IMR-90 (cell line): ENCODE data around the gene NCOA3. TPM values are rescaled to one million over a fixed set of nuclear protein-coding genes. Genes with fewer than 3 reads are reported as not detected.
A peak's percentile ranks its signal among the peaks of the same experiment; 100 is the strongest.

Experiments used
- ATAC-seq: fragments of 200-7000 bp; cut with Tn5 transposase; 2 replicates; pipeline ENCODE4 v1.9.1; 2020; ENCODE audit warnings: low read depth, mild to moderate bottlenecking, moderate library complexity
- BruUV-seq: library from RNA; stranded (reverse); fragments of 400-500 nt; replicated peaks from 2 replicates; lab custom pipeline; 2021; lab: Mats Ljungman, UMichigan
- CTCF ChIA-PET: fragments of 300-600 bp; formaldehyde crosslinking; extraction: SDS; loops from one replicate; lab custom pipeline; 2021; ENCODE audit warnings: antibody characterized with exemption; lab: Yijun Ruan, JAX
- POLR2A ChIA-PET: fragments of 300-600 bp; sonication (Branson Sonifier 250); formaldehyde crosslinking; loops from one replicate; lab custom pipeline; 2022; ENCODE audit warnings: antibody characterized with exemption; ENCODE audit not compliant: unreplicated experiment; lab: Charles Lee
- DNase-seq: peaks from one replicate; pipeline ENCODE4 v3.0.0; 2013
- H2AFZ ChIP-seq: replicated peaks from 2 replicates; pipeline ENCODE3; 2013; ENCODE audit warnings: low read length, mild to moderate bottlenecking; ENCODE audit not compliant: poor library complexity
- H2AK5ac ChIP-seq: 2 replicates; pipeline ENCODE4 v1.6.1; 2013; ENCODE audit warnings: low read depth, low read length, inconsistent platforms
- H2AK9ac ChIP-seq: replicated peaks from 2 replicates; pipeline ENCODE3; 2013; ENCODE audit warnings: mild to moderate bottlenecking, low read depth, low read length, moderate library complexity; ENCODE audit not compliant: poor library complexity
- H2BK120ac ChIP-seq: 2 replicates; pipeline ENCODE4 v1.6.1; 2013; ENCODE audit warnings: low read depth, low read length, inconsistent platforms
- H2BK15ac ChIP-seq: 3 replicates; pipeline ENCODE4 v1.6.1; 2013; ENCODE audit warnings: low read depth, low read length, inconsistent platforms
- H2BK20ac ChIP-seq: 2 replicates; pipeline ENCODE4 v1.6.1; 2013; ENCODE audit warnings: low read depth, mild to moderate bottlenecking, inconsistent platforms, low read length, moderate library complexity
- H2BK5ac ChIP-seq: 2 replicates; pipeline ENCODE4 v1.6.1; 2013; ENCODE audit warnings: mild to moderate bottlenecking, low read depth, low read length, inconsistent platforms; ENCODE audit not compliant: poor library complexity, severe bottlenecking
- H3K14ac ChIP-seq: replicated peaks from 2 replicates; pipeline ENCODE4 v1.6.1; 2013; ENCODE audit warnings: low read depth, low read length, inconsistent platforms
- H3K18ac ChIP-seq: 2 replicates; pipeline ENCODE4 v1.6.1; 2013; ENCODE audit warnings: low read depth, low read length, control low read depth
- H3K23ac ChIP-seq: 2 replicates; pipeline ENCODE4 v1.6.1; 2013; ENCODE audit warnings: low read depth, low read length, inconsistent platforms
- H3K27ac ChIP-seq: 2 replicates; pipeline ENCODE4 v1.5.1; 2013; ENCODE audit warnings: mild to moderate bottlenecking, control low read depth, low read length; ENCODE audit not compliant: insufficient read depth
- H3K27me3 ChIP-seq: 2 replicates; pipeline ENCODE4 v1.6.1; 2013; ENCODE audit warnings: low read length; ENCODE audit not compliant: control insufficient read depth, insufficient read depth
- H3K36me3 ChIP-seq: 2 replicates; pipeline ENCODE4 v1.6.1; 2013; ENCODE audit warnings: low read length, mixed read lengths; ENCODE audit not compliant: control insufficient read depth, insufficient read depth
- H3K4ac ChIP-seq: 2 replicates; pipeline ENCODE4 v1.6.1; 2013; ENCODE audit warnings: low read depth, low read length, inconsistent platforms
- H3K4me1 ChIP-seq: 2 replicates; pipeline ENCODE4 v1.6.1; 2013; ENCODE audit warnings: low read length, mixed read lengths; ENCODE audit not compliant: control insufficient read depth, insufficient read depth
- H3K4me2 ChIP-seq: 2 replicates; pipeline ENCODE4 v1.6.1; 2013; ENCODE audit warnings: low read depth, mild to moderate bottlenecking, control low read depth, low read length, moderate library complexity
- H3K4me3 ChIP-seq: 2 replicates; pipeline ENCODE4 v1.5.1; 2013; ENCODE audit warnings: low read depth, mild to moderate bottlenecking, control low read depth, low read length, moderate library complexity; ENCODE audit not compliant: insufficient read depth
- H3K56ac ChIP-seq: 2 replicates; pipeline ENCODE4 v1.6.1; 2013; ENCODE audit warnings: low read length, inconsistent platforms; ENCODE audit not compliant: insufficient read depth; ENCODE audit errors: extremely low read depth
- H3K79me1 ChIP-seq, 2 experiments: 2 replicates each; pipeline ENCODE4 v1.6.1; 2013; ENCODE audit warnings: low read length in 2 of 2, inconsistent platforms in 1 of 2, low read depth in 1 of 2
- H3K9ac ChIP-seq: 2 replicates; pipeline ENCODE4 v1.6.1; 2013; ENCODE audit warnings: low read depth, low read length, control low read depth
- H3K9me1 ChIP-seq: 2 replicates; pipeline ENCODE4 v1.6.1; 2013; ENCODE audit warnings: low read length, inconsistent platforms; ENCODE audit not compliant: insufficient read depth
- H3K9me3 ChIP-seq: 2 replicates; pipeline ENCODE4 v1.6.1; 2013; ENCODE audit warnings: low read length; ENCODE audit not compliant: control insufficient read depth, insufficient read depth
- H4K20me1 ChIP-seq: 2 replicates; pipeline ENCODE4 v1.6.1; 2013; ENCODE audit warnings: low read length, inconsistent platforms; ENCODE audit not compliant: insufficient read depth
- H4K5ac ChIP-seq: 2 replicates; pipeline ENCODE4 v1.6.1; 2013; ENCODE audit warnings: mild to moderate bottlenecking, low read depth, low read length, control low read depth
- H4K8ac ChIP-seq, 2 experiments: 2 replicates each; pipeline ENCODE4 v1.6.1; 2013; ENCODE audit warnings: low read depth in 2 of 2, low read length in 2 of 2, control low read depth in 1 of 2, inconsistent platforms in 1 of 2
- H4K91ac ChIP-seq: 2 replicates; pipeline ENCODE4 v1.6.1; 2013; ENCODE audit warnings: low read depth, low read length, inconsistent platforms; ENCODE audit not compliant: insufficient read depth
- CEBPB ChIP-seq: IDR thresholded peaks from 2 replicates; pipeline ENCODE4 v1.6.1; 2012; ENCODE audit warnings: low read depth, low read length, improper control_type of control experiment
- FOS ChIP-seq: fragments of 150-350 bp; IDR thresholded peaks from 2 replicates; pipeline ENCODE4 v1.6.1; 2016; ENCODE audit warnings: low read depth, low read length
- MAFK ChIP-seq: IDR thresholded peaks from 2 replicates; pipeline ENCODE4 v1.6.1; 2012; ENCODE audit warnings: low read depth, low read length, improper control_type of control experiment
- MXI1 ChIP-seq: IDR thresholded peaks from 2 replicates; pipeline ENCODE4 v1.6.1; 2012; ENCODE audit warnings: low read depth, mild to moderate bottlenecking, low read length, moderate library complexity, borderline replicate concordance
- POLR2A ChIP-seq: IDR thresholded peaks from 2 replicates; pipeline ENCODE4 v1.6.1; 2012; ENCODE audit warnings: mild to moderate bottlenecking, low read depth, low read length
- WGBS, 2 experiments: methylation state at CpG; one replicate each; pipeline versions ENCODE4 v1.1.5 to v1.1.7; 2013; ENCODE audit warnings: missing lambda C conversion rate in 2 of 2; ENCODE audit not compliant: insufficient read length in 1 of 2; ENCODE audit errors: extremely low coverage in 2 of 2; 5-methylcytosine and 5-hydroxymethylcytosine counted together
- dilution Hi-C: fragments of 300-500 bp; cut with HindIII; formaldehyde crosslinking; loops from one replicate; pipeline ENCODE4 v1.14.3; 2018; ENCODE audit warnings: low sequenced_read_pairs; ENCODE audit not compliant: unreplicated experiment
- in situ Hi-C: fragments of 300-500 bp; cut with MboI; formaldehyde crosslinking; loops from 3 replicates; pipeline ENCODE4 v1.14.3; 2019; ENCODE audit warnings: low sequenced_read_pairs, inconsistent platforms, mixed read lengths
- intact Hi-C: fragments of 100-400 bp; cut with micrococcal nuclease; formaldehyde crosslinking; loops from 2 replicates; pipeline ENCODE4 v1.10.0; 2022
- polyA plus RNA-seq, 3 experiments: library from polyadenylated mRNA; depleted of rRNA; stranded (reverse); fragments of >200 nt; gene quantifications; 2 replicates each; pipeline ENCODE4 v1.2.3, GENCODE V29; 2012; ENCODE audit warnings: low replicate concordance in 1 of 3
- total RNA-seq: library from RNA; depleted of rRNA; stranded (reverse); fragments of >200 nt; gene quantifications from 2 replicates; pipeline ENCODE4 v1.2.3, GENCODE V29; 2012

Gene NCOA3
- total and polyA plus RNA-seq, 2 of the 4 experiments (the other 2 are of a cell fraction): 8.8 to 29.0 TPM

DNA sequence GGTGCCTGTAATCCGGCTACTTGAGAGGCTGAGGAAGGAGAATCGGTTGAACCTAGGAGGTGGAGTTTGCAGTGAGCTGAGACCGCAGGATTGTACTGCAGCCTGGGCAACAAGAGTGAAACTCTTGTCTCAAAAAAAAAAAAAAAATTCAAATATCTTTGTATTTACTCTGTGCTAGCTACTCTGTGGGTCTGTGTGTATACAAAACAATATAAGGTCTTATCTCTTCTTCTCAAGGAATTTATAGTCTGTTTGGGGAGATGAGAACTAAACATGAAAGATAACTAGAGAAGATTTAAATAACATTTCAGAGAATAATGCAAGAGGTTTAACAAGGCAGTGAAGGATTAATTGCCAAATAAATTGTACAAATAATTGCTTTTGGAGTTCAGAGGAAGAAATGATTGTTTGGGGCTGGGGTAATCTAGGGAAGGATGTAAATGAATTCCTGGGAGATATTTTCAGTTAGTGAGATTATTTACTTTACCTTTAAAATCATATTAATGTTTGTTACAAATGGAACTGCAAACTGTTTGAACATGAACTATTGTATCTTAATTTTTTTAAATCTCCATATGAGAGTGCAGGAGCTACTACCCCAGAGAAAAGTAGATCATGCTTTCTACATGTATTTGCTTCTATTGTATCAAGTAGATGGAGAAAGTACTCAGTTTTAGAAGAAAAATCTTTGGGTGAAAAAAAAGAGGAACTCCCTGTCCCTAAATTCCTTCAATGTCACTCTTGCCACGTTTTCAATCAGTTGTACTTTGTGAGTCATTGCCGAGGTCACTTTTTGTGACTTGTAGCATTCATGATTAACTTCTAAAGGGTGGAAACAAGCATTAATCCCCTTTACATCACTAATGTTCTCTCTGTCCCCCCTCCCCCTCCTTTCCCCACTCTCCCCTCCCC, 39.0 kb downstream of the NCOA3 start:
- Histone ChIP-seq H4K5ac (no peak overlapping the region), H3K9me3 (no peaks in the 10 kb centered on the region), H3K4me3 (no peak overlapping the region), H2AFZ (no peak overlapping the region), H3K79me1 (peaks cover 27 to 70% of the 10 kb centered on the region in 2 experiments), H2BK120ac (no peak overlapping the region), H3K4me1 (peaks cover 23% of the 10 kb centered on the region), H2AK9ac (no peak overlapping the region), H2BK5ac (no peak overlapping the region), H3K4me2 (peak overlapping the region; percentile 44; the same call in 1 of the 2 replicates), H3K36me3 (peaks cover 1% of the 10 kb centered on the region; the same call in 1 of the 2 replicates), H4K91ac (no peak overlapping the region), H3K9ac (no peak overlapping the region), H3K18ac (no peak overlapping the region), H3K56ac (no peak overlapping the region), H3K27me3 (no peaks in the 10 kb centered on the region), H3K4ac (no peak overlapping the region), H4K8ac (no peak overlapping the region), H3K23ac (0 out of 2 replicates have a peak overlapping the region, but pooled peaks have one; percentile 45), H3K9me1 (peaks cover 23% of the 10 kb centered on the region), H3K14ac (no peak overlapping the region), H4K20me1 (peaks cover 23% of the 10 kb centered on the region), H2AK5ac (no peak overlapping the region), H2BK15ac (no peak overlapping the region), H2BK20ac (no peak overlapping the region), H3K27ac (no peak overlapping the region; the same call in 1 of the 2 replicates)
- ChIA-PET POLR2A (no interaction called here), CTCF (interaction anchor here (0.6 kb wide), 1 partner anchor 9 kb away, joined by 3 read pairs; no protein-coding TSS in a partner anchor)
- intact Hi-C loops (no loop called here), dilution Hi-C loops (no loop called here), in situ Hi-C loops (no loop called here)
- no TSS peak for BruUV-seq
- TF ChIP-seq FOS (no peak), POLR2A (no peak), CEBPB (no peak), MXI1 (no peak), MAFK (no peak)
- ATAC-seq: peak; percentile 30
- DNase-seq: peak; percentile 24
- no CpG with 5 or more reads among the region's 5 CpGs for WGBS, 2 experiments
